HepG2 (cell line): Measurements from ENCODE around the gene CPPED1. TPM values are rescaled to one million over a fixed set of nuclear protein-coding genes. Genes with fewer than 3 reads are reported as not detected.

ENCODE experiments used
- KDM2A ChIP-seq: sonication (generic); formaldehyde crosslinking; IDR thresholded peaks from 2 replicates; pipeline ENCODE4 v1.4.0; 2020; ENCODE audit warnings: low read depth, missing genetic modification reagents, borderline replicate concordance
- KMT2A ChIP-seq: sonication (generic); formaldehyde crosslinking; IDR thresholded peaks from 2 replicates; pipeline ENCODE4 v1.4.0; 2020; ENCODE audit warnings: missing genetic modification reagents
- MED1 ChIP-seq: sonication (generic); formaldehyde crosslinking; IDR thresholded peaks from 2 replicates; pipeline ENCODE4 v1.4.0; 2020; ENCODE audit warnings: missing genetic modification reagents
- POLR2G ChIP-seq: fragments of 200-400 bp; formaldehyde crosslinking; IDR thresholded peaks from 2 replicates; pipeline ENCODE4 v1.6.1; 2018; ENCODE audit warnings: mild to moderate bottlenecking, low read depth, low read length, moderate library complexity
- SAP130 ChIP-seq: IDR thresholded peaks from 2 replicates; pipeline ENCODE4 v1.6.1; 2016; ENCODE audit warnings: low read depth
- SMC3 ChIP-seq: IDR thresholded peaks from 2 replicates; pipeline ENCODE4 v1.6.1; 2011; ENCODE audit warnings: low read length, improper control_type of control experiment
- ZKSCAN1 ChIP-seq: fragments of 150-350 bp; IDR thresholded peaks from 2 replicates; pipeline ENCODE4 v1.6.1; 2014; ENCODE audit warnings: low read length
- polyA plus RNA-seq, 8 experiments: library from polyadenylated mRNA; depleted of rRNA in 3 of 8; stranded (reverse) in 7 of 8; unstranded in 1 of 8; fragments of >200 nt; fragmentation: Illumina TruSeq in 4 of 8; extraction: Trizol in 4 of 8; gene quantifications; 2 replicates each; pipeline versions ENCODE4 v1.2.1 to v1.2.3, GENCODE V29; 2011 to 2016; ENCODE audit warnings: low read depth in 4 of 8, missing spikeins in 1 of 8, mixed read lengths in 1 of 8; ENCODE audit not compliant: insufficient read depth in 1 of 8
- total RNA-seq, 5 experiments: library from RNA; depleted of rRNA; stranded (reverse); fragments of >200 nt; fragmentation: Illumina TruSeq; extraction: Trizol; gene quantifications; 2 replicates each; pipeline ENCODE4 v1.2.3, GENCODE V29; 2016; ENCODE audit warnings: low read depth in 1 of 5
- TF ChIP-seq, protein P1 (sequence below): sonication (generic); formaldehyde crosslinking; IDR thresholded peaks from 2 replicates; pipeline ENCODE4 v1.4.0; 2020; ENCODE audit warnings: missing genetic modification reagents
- TF ChIP-seq, protein P2 (sequence below): IDR thresholded peaks from 2 replicates; pipeline ENCODE4 v1.4.0; 2020; ENCODE audit warnings: mild to moderate bottlenecking, missing genetic modification reagents
- TF ChIP-seq, protein P3 (sequence below): sonication (generic); formaldehyde crosslinking; IDR thresholded peaks from 2 replicates; pipeline ENCODE4 v1.4.0; 2020; ENCODE audit warnings: missing genetic modification reagents, borderline replicate concordance

The CPPED1 gene
- total and polyA plus RNA-seq, 2 of the 13 experiments (the other 11 are each of a cell fraction or from before 2014, with no cell fraction given) = 66.6 to 71.3 TPM

DNA sequence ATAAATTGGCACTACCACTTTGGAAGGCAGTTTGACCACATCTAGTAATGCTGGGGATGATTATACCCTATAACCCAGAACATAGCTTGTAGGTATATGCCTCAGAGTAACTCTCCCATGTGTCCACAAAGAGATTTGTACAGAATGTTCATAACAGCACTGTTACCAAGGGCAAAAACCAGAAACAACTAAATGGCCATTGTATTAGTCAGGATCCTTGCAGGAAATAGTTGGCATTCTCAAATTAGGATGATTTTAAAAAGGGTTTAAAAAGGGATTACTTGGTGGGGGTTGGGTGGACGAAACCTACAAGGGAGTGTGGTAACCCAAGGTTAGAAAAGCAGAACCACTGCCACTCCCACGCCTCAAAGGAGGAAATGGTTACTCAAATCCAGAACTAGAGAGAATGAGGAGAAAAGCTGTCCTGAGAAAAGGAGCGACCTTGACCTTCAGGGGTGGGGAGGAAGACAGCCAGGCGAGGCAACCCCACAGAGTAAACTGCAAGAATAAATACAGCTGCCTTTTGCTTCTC is 2.1 kb downstream of the CPPED1 start (continued):
- TF ChIP-seq, protein P1, sequence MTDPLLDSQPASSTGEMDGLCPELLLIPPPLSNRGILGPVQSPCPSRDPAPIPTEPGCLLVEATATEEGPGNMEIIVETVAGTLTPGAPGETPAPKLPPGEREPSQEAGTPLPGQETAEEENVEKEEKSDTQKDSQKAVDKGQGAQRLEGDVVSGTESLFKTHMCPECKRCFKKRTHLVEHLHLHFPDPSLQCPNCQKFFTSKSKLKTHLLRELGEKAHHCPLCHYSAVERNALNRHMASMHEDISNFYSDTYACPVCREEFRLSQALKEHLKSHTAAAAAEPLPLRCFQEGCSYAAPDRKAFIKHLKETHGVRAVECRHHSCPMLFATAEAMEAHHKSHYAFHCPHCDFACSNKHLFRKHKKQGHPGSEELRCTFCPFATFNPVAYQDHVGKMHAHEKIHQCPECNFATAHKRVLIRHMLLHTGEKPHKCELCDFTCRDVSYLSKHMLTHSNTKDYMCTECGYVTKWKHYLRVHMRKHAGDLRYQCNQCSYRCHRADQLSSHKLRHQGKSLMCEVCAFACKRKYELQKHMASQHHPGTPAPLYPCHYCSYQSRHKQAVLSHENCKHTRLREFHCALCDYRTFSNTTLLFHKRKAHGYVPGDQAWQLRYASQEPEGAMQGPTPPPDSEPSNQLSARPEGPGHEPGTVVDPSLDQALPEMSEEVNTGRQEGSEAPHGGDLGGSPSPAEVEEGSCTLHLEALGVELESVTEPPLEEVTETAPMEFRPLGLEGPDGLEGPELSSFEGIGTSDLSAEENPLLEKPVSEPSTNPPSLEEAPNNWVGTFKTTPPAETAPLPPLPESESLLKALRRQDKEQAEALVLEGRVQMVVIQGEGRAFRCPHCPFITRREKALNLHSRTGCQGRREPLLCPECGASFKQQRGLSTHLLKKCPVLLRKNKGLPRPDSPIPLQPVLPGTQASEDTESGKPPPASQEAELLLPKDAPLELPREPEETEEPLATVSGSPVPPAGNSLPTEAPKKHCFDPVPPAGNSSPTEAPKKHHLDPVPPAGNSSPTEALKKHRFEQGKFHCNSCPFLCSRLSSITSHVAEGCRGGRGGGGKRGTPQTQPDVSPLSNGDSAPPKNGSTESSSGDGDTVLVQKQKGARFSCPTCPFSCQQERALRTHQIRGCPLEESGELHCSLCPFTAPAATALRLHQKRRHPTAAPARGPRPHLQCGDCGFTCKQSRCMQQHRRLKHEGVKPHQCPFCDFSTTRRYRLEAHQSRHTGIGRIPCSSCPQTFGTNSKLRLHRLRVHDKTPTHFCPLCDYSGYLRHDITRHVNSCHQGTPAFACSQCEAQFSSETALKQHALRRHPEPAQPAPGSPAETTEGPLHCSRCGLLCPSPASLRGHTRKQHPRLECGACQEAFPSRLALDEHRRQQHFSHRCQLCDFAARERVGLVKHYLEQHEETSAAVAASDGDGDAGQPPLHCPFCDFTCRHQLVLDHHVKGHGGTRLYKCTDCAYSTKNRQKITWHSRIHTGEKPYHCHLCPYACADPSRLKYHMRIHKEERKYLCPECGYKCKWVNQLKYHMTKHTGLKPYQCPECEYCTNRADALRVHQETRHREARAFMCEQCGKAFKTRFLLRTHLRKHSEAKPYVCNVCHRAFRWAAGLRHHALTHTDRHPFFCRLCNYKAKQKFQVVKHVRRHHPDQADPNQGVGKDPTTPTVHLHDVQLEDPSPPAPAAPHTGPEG (CRISPR knock-in tag) = no peak
- TF ChIP-seq KDM2A (no peak), KMT2A (CRISPR knock-in tag) (no peak), SAP130 (peak; percentile 18), ZKSCAN1 (no peak), POLR2G (no peak), MED1 (peak; percentile 39; the same call in 1 of the 2 replicates), SMC3 (no peak)
- TF ChIP-seq, protein P2, sequence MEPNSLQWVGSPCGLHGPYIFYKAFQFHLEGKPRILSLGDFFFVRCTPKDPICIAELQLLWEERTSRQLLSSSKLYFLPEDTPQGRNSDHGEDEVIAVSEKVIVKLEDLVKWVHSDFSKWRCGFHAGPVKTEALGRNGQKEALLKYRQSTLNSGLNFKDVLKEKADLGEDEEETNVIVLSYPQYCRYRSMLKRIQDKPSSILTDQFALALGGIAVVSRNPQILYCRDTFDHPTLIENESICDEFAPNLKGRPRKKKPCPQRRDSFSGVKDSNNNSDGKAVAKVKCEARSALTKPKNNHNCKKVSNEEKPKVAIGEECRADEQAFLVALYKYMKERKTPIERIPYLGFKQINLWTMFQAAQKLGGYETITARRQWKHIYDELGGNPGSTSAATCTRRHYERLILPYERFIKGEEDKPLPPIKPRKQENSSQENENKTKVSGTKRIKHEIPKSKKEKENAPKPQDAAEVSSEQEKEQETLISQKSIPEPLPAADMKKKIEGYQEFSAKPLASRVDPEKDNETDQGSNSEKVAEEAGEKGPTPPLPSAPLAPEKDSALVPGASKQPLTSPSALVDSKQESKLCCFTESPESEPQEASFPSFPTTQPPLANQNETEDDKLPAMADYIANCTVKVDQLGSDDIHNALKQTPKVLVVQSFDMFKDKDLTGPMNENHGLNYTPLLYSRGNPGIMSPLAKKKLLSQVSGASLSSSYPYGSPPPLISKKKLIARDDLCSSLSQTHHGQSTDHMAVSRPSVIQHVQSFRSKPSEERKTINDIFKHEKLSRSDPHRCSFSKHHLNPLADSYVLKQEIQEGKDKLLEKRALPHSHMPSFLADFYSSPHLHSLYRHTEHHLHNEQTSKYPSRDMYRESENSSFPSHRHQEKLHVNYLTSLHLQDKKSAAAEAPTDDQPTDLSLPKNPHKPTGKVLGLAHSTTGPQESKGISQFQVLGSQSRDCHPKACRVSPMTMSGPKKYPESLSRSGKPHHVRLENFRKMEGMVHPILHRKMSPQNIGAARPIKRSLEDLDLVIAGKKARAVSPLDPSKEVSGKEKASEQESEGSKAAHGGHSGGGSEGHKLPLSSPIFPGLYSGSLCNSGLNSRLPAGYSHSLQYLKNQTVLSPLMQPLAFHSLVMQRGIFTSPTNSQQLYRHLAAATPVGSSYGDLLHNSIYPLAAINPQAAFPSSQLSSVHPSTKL (CRISPR knock-in tag) = no peak; the same call in 1 of the 2 replicates
- TF ChIP-seq, protein P3, sequence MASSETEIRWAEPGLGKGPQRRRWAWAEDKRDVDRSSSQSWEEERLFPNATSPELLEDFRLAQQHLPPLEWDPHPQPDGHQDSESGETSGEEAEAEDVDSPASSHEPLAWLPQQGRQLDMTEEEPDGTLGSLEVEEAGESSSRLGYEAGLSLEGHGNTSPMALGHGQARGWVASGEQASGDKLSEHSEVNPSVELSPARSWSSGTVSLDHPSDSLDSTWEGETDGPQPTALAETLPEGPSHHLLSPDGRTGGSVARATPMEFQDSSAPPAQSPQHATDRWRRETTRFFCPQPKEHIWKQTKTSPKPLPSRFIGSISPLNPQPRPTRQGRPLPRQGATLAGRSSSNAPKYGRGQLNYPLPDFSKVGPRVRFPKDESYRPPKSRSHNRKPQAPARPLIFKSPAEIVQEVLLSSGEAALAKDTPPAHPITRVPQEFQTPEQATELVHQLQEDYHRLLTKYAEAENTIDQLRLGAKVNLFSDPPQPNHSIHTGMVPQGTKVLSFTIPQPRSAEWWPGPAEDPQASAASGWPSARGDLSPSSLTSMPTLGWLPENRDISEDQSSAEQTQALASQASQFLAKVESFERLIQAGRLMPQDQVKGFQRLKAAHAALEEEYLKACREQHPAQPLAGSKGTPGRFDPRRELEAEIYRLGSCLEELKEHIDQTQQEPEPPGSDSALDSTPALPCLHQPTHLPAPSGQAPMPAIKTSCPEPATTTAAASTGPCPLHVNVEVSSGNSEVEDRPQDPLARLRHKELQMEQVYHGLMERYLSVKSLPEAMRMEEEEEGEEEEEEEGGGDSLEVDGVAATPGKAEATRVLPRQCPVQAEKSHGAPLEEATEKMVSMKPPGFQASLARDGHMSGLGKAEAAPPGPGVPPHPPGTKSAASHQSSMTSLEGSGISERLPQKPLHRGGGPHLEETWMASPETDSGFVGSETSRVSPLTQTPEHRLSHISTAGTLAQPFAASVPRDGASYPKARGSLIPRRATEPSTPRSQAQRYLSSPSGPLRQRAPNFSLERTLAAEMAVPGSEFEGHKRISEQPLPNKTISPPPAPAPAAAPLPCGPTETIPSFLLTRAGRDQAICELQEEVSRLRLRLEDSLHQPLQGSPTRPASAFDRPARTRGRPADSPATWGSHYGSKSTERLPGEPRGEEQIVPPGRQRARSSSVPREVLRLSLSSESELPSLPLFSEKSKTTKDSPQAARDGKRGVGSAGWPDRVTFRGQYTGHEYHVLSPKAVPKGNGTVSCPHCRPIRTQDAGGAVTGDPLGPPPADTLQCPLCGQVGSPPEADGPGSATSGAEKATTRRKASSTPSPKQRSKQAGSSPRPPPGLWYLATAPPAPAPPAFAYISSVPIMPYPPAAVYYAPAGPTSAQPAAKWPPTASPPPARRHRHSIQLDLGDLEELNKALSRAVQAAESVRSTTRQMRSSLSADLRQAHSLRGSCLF (CRISPR knock-in tag) = no peak
